Cardiac muscle cell (in vitro differentiated cells and primary cell): ENCODE results near the gene CACNA1A. TPM values are rescaled to one million over a fixed set of nuclear protein-coding genes. Genes with fewer than 3 reads are reported as not detected.

Experiments used
- DNase-seq, 2 donors: peaks; one replicate each; pipeline versions ENCODE4 v3.0.0 to v3.0.0-alpha.2; 2010 to 2017; ENCODE audit warnings: low read depth in 1 of 2, low spot score in 1 of 2
- H3K27ac ChIP-seq: fragments of 200-600 bp; sonication (generic); 2 replicates; pipeline ENCODE4 v1.5.1; 2016
- H3K27me3 ChIP-seq: fragments of 200-600 bp; sonication (generic); 2 replicates; pipeline ENCODE4 v1.6.0; 2016; ENCODE audit warnings: control low read depth
- H3K36me3 ChIP-seq: fragments of 200-600 bp; sonication (generic); 2 replicates; pipeline ENCODE4 v1.5.1; 2016; ENCODE audit warnings: control low read depth
- H3K4me1 ChIP-seq: fragments of 200-600 bp; sonication (generic); 2 replicates; pipeline ENCODE4 v1.8.1; 2017; ENCODE audit warnings: low read depth, mild to moderate bottlenecking, mixed run types
- H3K4me3 ChIP-seq: fragments of 200-600 bp; sonication (generic); 2 replicates; pipeline ENCODE4 v1.5.1; 2016; ENCODE audit warnings: mild to moderate bottlenecking
- H3K9me3 ChIP-seq: fragments of 200-600 bp; sonication (generic); 2 replicates; pipeline ENCODE4 v1.5.1; 2017; ENCODE audit warnings: low read depth, mild to moderate bottlenecking, control low read depth
- CTCF ChIP-seq: IDR thresholded peaks from 2 replicates; pipeline ENCODE4 v1.5.1; 2012; ENCODE audit warnings: low read depth, mild to moderate bottlenecking, low read length
- polyA plus RNA-seq: library from polyadenylated mRNA; unstranded; fragments of >200 nt; fragmentation: Nextera tagmentation; extraction: Ambion mirVana; gene quantifications from 2 replicates; pipeline ENCODE4 v1.2.1, GENCODE V29; 2016
- total RNA-seq: library from RNA; depleted of rRNA; stranded (reverse); fragments of >200 nt; gene quantifications from 2 replicates; pipeline ENCODE4 v1.2.3, GENCODE V29; 2016

The CACNA1A gene
- total and polyA plus RNA-seq, 2 experiments from 2014 or later = 5.6 to 6.8 TPM

- no peak for DNase-seq
- Histone ChIP-seq H3K27me3 (no peaks in the 10 kb centered on the region), H3K9me3 (no peaks in the 10 kb centered on the region), H3K4me1 (no peaks in the 10 kb centered on the region), H3K36me3 (no peaks in the 10 kb centered on the region), H3K4me3 (no peak overlapping the region), H3K27ac (no peak overlapping the region)
- TF ChIP-seq CTCF = no peak
Observed at GRCh38 chr19:13460045-13460444, 46.2 kb downstream of the CACNA1A start.

- no peak for DNase-seq
Observed at GRCh38 chr19:13459351-13459750, 46.9 kb downstream of the CACNA1A start.

GRCh38 chr19:13451434-13451995 lies 54.8 kb downstream of the CACNA1A start:
- no peak for TF ChIP-seq CTCF
- no peaks in the 10 kb centered on the region for H3K9me3 ChIP-seq
- H3K36me3 ChIP-seq = no peaks in the 10 kb centered on the region

More at GRCh38 chr19:13459351-13459750, 46.9 kb downstream of the CACNA1A start:
- Histone ChIP-seq H3K9me3 (no peaks in the 10 kb centered on the region), H3K27me3 (no peaks in the 10 kb centered on the region), H3K4me3 (no peak overlapping the region), H3K36me3 (no peaks in the 10 kb centered on the region), H3K4me1 (no peaks in the 10 kb centered on the region), H3K27ac (no peak overlapping the region)
- no peak for TF ChIP-seq CTCF

GRCh38 chr19:13447978-13448377 lies 58.3 kb downstream of the CACNA1A start:
- H3K27me3 ChIP-seq = no peaks in the 10 kb centered on the region
- H3K4me1 ChIP-seq = no peaks in the 10 kb centered on the region
- no peaks in the 10 kb centered on the region for H3K9me3 ChIP-seq
- TF ChIP-seq CTCF = no peak
- H3K4me3 ChIP-seq = no peak overlapping the region
- no peak overlapping the region for H3K27ac ChIP-seq
- H3K36me3 ChIP-seq = no peaks in the 10 kb centered on the region
- no peak for DNase-seq

More at GRCh38 chr19:13451434-13451995, 54.8 kb downstream of the CACNA1A start:
- no peaks in the 10 kb centered on the region for H3K4me1 ChIP-seq
- no peaks in the 10 kb centered on the region for H3K27me3 ChIP-seq
- H3K4me3 ChIP-seq = no peak overlapping the region
- no peak for DNase-seq
- H3K27ac ChIP-seq = no peak overlapping the region

GRCh38 chr19:13441810-13442512 lies 64.3 kb downstream of the CACNA1A start:
- H3K4me3 ChIP-seq = no peak overlapping the region
- TF ChIP-seq CTCF = no peak
- H3K27ac ChIP-seq = no peak overlapping the region
- H3K36me3 ChIP-seq = no peaks in the 10 kb centered on the region
- H3K27me3 ChIP-seq = no peaks in the 10 kb centered on the region
- no peaks in the 10 kb centered on the region for H3K9me3 ChIP-seq
- peak; percentile 67 to 90 for DNase-seq
- no peaks in the 10 kb centered on the region for H3K4me1 ChIP-seq
